Ishikawa (cell line): ENCODE data around the gene HMGXB4.

Experiments used
- CEBPB ChIP-seq: IDR thresholded peaks from 2 replicates; pipeline ENCODE4 v1.6.1; 2012
- CREB1 ChIP-seq: IDR thresholded peaks from 2 replicates; pipeline ENCODE4 v1.6.1; 2012; ENCODE audit warnings: low read depth
- EGR1 ChIP-seq: IDR thresholded peaks from 2 replicates; pipeline ENCODE4 v1.6.1; 2012
- EP300 ChIP-seq: IDR thresholded peaks from 2 replicates; pipeline ENCODE4 v1.6.1; 2012; ENCODE audit warnings: borderline replicate concordance
- FOXM1 ChIP-seq: IDR thresholded peaks from 2 replicates; pipeline ENCODE4 v1.6.1; 2012; ENCODE audit warnings: low read depth, borderline replicate concordance
- NFIC ChIP-seq: IDR thresholded peaks from 2 replicates; pipeline ENCODE4 v1.6.1; 2012
- RAD21 ChIP-seq: IDR thresholded peaks from 2 replicates; pipeline ENCODE4 v1.6.1; 2012; ENCODE audit warnings: low read depth
- TAF1 ChIP-seq: IDR thresholded peaks from 2 replicates; pipeline ENCODE4 v1.6.1; 2012; ENCODE audit warnings: low read depth, mild to moderate bottlenecking
- TEAD4 ChIP-seq: IDR thresholded peaks from 2 replicates; pipeline ENCODE4 v1.6.1; 2012
- USF1 ChIP-seq: IDR thresholded peaks from 2 replicates; pipeline ENCODE4 v1.6.1; 2012
- YY1 ChIP-seq: IDR thresholded peaks from 2 replicates; pipeline ENCODE4 v1.6.1; 2012; ENCODE audit warnings: low read depth
- ZBTB7A ChIP-seq: IDR thresholded peaks from 2 replicates; pipeline ENCODE4 v1.6.1; 2012; ENCODE audit warnings: low read depth
- TF ChIP-seq, protein P1 (sequence below): IDR thresholded peaks from 2 replicates; pipeline ENCODE4 v1.6.1; 2012; ENCODE audit warnings: low read depth, mild to moderate bottlenecking

The HMGXB4 gene

DNA sequence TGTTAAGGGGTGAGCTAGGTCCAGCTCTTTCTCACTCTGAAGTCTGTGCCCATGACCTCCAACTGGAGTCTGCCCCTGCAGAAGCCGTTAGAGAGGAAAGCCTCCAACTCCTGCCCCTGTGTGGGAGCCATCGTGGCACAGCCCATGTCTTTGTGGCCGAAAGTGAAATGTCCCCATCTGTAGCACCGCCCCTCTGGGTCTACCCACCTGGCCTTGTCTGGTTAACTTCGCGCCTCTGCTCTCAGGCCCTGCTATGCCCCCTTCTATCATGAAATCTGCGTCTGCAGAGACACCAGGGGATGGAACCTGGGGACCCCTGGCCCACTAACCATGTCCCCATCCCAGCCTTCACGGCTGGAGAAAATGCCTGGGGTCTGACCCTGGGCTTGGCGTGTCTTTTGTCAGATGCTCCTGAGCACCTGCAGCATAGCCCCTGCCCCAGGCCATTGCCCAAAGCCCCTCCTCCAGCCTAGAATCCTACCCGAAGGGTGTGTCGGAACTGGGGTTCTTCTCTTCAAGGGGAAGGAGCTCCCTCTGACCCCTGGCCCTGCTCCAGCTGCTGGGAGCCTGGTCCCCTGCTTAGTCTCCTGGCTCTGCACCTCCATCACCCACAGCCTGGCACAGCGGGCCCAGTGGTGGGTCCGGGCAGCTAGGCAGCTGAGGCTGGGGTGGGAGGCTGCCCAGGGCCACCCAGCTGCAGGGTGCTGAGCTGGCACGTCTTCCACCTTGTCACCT lies 87.8 kb downstream of the HMGXB4 start:
- TF ChIP-seq FOXM1 (no peak), CREB1 (no peak), NFIC (no peak), TAF1 (no peak), CEBPB (no peak), YY1 (no peak), TEAD4 (no peak), USF1 (no peak), EP300 (no peak), RAD21 (no peak), EGR1 (no peak), ZBTB7A (no peak)
- TF ChIP-seq, protein P1, sequence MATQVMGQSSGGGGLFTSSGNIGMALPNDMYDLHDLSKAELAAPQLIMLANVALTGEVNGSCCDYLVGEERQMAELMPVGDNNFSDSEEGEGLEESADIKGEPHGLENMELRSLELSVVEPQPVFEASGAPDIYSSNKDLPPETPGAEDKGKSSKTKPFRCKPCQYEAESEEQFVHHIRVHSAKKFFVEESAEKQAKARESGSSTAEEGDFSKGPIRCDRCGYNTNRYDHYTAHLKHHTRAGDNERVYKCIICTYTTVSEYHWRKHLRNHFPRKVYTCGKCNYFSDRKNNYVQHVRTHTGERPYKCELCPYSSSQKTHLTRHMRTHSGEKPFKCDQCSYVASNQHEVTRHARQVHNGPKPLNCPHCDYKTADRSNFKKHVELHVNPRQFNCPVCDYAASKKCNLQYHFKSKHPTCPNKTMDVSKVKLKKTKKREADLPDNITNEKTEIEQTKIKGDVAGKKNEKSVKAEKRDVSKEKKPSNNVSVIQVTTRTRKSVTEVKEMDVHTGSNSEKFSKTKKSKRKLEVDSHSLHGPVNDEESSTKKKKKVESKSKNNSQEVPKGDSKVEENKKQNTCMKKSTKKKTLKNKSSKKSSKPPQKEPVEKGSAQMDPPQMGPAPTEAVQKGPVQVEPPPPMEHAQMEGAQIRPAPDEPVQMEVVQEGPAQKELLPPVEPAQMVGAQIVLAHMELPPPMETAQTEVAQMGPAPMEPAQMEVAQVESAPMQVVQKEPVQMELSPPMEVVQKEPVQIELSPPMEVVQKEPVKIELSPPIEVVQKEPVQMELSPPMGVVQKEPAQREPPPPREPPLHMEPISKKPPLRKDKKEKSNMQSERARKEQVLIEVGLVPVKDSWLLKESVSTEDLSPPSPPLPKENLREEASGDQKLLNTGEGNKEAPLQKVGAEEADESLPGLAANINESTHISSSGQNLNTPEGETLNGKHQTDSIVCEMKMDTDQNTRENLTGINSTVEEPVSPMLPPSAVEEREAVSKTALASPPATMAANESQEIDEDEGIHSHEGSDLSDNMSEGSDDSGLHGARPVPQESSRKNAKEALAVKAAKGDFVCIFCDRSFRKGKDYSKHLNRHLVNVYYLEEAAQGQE, result no peak
